ENCODE data around the gene NACA. TPM values are rescaled to one million over a fixed set of nuclear protein-coding genes. Genes with fewer than 3 reads are reported as not detected.

The NACA gene
- total RNA-seq, 1 donor from 2014 or later: 680 TPM

DNA sequence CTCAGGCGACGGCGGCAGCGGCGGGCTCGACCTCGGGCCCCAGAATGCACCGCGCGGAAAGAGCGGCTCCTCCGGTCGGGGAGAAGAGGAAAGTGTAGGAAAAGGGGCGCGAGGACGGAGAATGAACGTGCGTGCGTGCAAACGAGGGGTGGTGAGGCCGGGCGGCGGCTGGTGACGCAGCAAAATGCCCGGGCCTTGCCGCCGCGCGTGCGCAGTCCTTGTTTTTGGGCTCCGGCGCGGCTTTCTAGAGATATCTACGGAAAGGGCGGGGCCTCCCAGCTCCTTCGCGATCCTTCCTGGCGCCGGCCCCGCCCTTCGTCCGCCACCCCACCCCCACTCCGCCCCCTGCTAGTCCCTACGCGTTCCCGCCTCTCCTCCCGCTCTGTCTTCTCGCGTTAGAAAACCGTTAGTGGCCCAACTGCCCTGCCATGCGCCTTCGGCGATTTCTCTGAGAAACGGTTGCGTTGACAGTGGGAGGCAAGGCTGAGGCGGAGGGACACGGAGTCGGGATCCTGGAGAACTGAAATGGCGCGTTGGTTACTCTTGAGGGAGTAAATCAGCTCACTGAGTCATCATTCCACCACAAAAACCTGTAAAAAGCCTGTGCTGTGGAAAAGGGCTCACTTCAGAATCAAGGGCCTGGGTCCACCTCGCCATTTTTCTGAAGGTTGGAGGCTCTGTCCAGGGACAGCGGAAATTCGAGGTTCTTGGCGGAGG, 36.8 kb downstream of the NACA start, which contains the start of gene PTGES3:
Gene PTGES3 (minus strand): TSS at position 156 of the 717 bp plus-strand sequence. CDS start 285 bp downstream, outside the sequence.
- peak within 1 kb of the TSS; percentile 98 for H3K4me3 Mint-ChIP-seq (ENCODE audit: unreplicated experiment)
- no peaks in the 10 kb centered on the region for H3K27me3 Mint-ChIP-seq (ENCODE audit: low read depth, unreplicated experiment)
- no peaks in the 10 kb centered on the region for H3K9me3 Mint-ChIP-seq (ENCODE audit: unreplicated experiment)
- DNase-seq (ENCODE audit: low read depth) (peak; percentile 88), FAIRE-seq (no peak)
- H3K27ac Mint-ChIP-seq (ENCODE audit: unreplicated experiment): peak within 1 kb of the TSS; percentile 96
- Histone ChIP-seq H3K4me2 (ENCODE audit: low read length) (peak within 1 kb of the TSS; percentile 89), H3K4me1 (ENCODE audit: insufficient read depth, low read length) (peaks cover 19% of the 10 kb centered on the region), H3K9me3 (ENCODE audit: insufficient read depth, low read depth, low read length) (no peaks in the 10 kb centered on the region), H3K36me3 (ENCODE audit: insufficient read depth, low read length) (peaks cover 2% of the 10 kb centered on the region), H4K20me1 (ENCODE audit: insufficient read depth, low read length) (peaks cover 43% of the 10 kb centered on the region), H3K9ac (ENCODE audit: low read length) (peak within 1 kb of the TSS; percentile 99), H3K27ac (ENCODE audit: low read depth, low read length) (peak within 1 kb of the TSS; percentile 98), H3K27me3 (ENCODE audit: insufficient read depth, low read length) (no peaks in the 10 kb centered on the region), H2AFZ (ENCODE audit: low read depth, low read length) (peak within 1 kb of the TSS; percentile 86), H3K4me3 (ENCODE audit: insufficient read depth, low read depth, low read length) (peak within 1 kb of the TSS; percentile 85), H3K79me2 (ENCODE audit: insufficient read depth, low read length) (peaks cover 47% of the 10 kb centered on the region)
- peaks cover 3% of the 10 kb centered on the region for H3K36me3 Mint-ChIP-seq (ENCODE audit: low read depth, unreplicated experiment)
- TF ChIP-seq, protein P1, sequence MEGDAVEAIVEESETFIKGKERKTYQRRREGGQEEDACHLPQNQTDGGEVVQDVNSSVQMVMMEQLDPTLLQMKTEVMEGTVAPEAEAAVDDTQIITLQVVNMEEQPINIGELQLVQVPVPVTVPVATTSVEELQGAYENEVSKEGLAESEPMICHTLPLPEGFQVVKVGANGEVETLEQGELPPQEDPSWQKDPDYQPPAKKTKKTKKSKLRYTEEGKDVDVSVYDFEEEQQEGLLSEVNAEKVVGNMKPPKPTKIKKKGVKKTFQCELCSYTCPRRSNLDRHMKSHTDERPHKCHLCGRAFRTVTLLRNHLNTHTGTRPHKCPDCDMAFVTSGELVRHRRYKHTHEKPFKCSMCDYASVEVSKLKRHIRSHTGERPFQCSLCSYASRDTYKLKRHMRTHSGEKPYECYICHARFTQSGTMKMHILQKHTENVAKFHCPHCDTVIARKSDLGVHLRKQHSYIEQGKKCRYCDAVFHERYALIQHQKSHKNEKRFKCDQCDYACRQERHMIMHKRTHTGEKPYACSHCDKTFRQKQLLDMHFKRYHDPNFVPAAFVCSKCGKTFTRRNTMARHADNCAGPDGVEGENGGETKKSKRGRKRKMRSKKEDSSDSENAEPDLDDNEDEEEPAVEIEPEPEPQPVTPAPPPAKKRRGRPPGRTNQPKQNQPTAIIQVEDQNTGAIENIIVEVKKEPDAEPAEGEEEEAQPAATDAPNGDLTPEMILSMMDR (IDR thresholded peaks at IDR 0.05; ENCODE audit: insufficient read depth, low read depth, low read length): no peak
- H3K4me1 Mint-ChIP-seq (ENCODE audit: low read depth, unreplicated experiment): peaks cover 10% of the 10 kb centered on the region

DNA sequence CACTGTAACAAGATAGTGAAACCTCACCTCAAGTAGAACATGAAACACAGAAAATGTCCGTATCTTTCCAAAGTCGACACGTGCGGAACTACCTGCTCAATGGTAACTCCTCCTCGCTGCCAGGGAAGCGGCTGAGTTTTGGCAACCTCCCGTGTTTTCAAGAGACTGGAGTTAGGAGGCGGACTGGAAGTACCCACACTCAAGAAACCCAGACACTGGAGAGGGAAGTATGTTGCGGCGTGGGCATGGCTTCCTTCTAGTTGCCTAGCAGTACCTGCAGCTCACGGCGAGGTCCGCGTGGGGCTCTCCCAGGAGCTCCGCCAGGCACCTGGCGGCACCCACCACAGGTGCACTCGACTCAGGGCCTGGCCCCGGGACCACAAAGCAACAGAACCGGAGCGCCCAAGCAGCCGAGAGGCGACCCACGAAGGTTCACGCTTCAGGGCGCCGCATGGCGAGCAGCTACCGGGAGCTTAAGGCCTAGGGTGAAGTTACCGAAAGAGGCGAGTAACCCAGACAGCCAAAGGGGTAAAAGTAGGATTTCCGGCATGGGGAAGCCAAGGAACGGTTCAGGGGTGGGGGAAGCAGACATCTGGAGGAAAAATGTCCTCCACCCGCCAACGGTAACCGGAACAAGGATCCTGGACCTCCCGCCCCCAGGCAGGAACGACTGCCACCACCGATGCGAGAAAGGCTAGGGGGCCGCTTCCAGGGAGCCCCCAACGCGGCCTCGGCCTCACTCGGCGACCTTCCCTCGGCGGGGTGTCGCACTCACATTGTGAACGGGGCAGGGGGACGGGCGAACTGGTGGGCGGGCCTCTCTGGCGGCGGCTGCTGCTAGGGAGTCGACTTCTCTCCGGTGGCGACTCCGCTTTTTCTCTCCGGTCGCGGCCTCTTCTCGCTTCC, 37.6 kb downstream of the NACA start:
- Mint-ChIP-seq H3K27ac (ENCODE audit: unreplicated experiment) (peak overlapping the region; percentile 96), H3K4me1 (ENCODE audit: low read depth, unreplicated experiment) (peaks cover 10% of the 10 kb centered on the region), H3K27me3 (ENCODE audit: low read depth, unreplicated experiment) (no peaks in the 10 kb centered on the region), H3K36me3 (ENCODE audit: low read depth, unreplicated experiment) (peaks cover 3% of the 10 kb centered on the region), H3K4me3 (ENCODE audit: unreplicated experiment) (peak overlapping the region; percentile 98), H3K9me3 (ENCODE audit: unreplicated experiment) (no peaks in the 10 kb centered on the region)
- Histone ChIP-seq H3K27ac (ENCODE audit: low read depth, low read length) (peak overlapping the region; percentile 98), H3K4me3 (ENCODE audit: insufficient read depth, low read depth, low read length) (peak overlapping the region; percentile 85), H2AFZ (ENCODE audit: low read depth, low read length) (peak overlapping the region; percentile 64), H3K9me3 (ENCODE audit: insufficient read depth, low read depth, low read length) (no peaks in the 10 kb centered on the region), H3K27me3 (ENCODE audit: insufficient read depth, low read length) (no peaks in the 10 kb centered on the region), H3K36me3 (ENCODE audit: insufficient read depth, low read length) (peaks cover 2% of the 10 kb centered on the region), H4K20me1 (ENCODE audit: insufficient read depth, low read length) (peaks cover 51% of the 10 kb centered on the region), H3K4me1 (ENCODE audit: insufficient read depth, low read length) (peaks cover 19% of the 10 kb centered on the region), H3K9ac (ENCODE audit: low read length) (peak overlapping the region; percentile 99), H3K79me2 (ENCODE audit: insufficient read depth, low read length) (peaks cover 55% of the 10 kb centered on the region), H3K4me2 (ENCODE audit: low read length) (peak overlapping the region; percentile 89)
- FAIRE-seq: no peak
- TF ChIP-seq, protein P1 (IDR thresholded peaks at IDR 0.05; ENCODE audit: insufficient read depth, low read depth, low read length): no peak
- TF ChIP-seq EZH2 (IDR thresholded peaks at IDR 0.05; ENCODE audit: insufficient read depth, low read length): no peak
- peak; percentile 31 for DNase-seq (ENCODE audit: low read depth)

Measured in astrocyte (in vitro differentiated cells and primary cell).